Thoracic aorta (tissue), 2 donors: ENCODE measurements around the gene ZSCAN22. TPM values are rescaled to one million over a fixed set of nuclear protein-coding genes. Genes with fewer than 3 reads are reported as not detected.

Experiments used
- ATAC-seq: fragments of 150-250 bp; one replicate; pipeline ENCODE4 v1.8.0; 2017; ENCODE audit warnings: low read depth; ENCODE audit not compliant: insufficient number of reproducible peaks, low FRiP score
- DNase-seq: peaks from one replicate; pipeline ENCODE4 v3.0.0-alpha.2; 2020; ENCODE audit warnings: low spot score
- H3K27ac ChIP-seq, 2 donors: fragments of 200-600 bp; sonication (generic); 1 replicate in 1 of 2; 2 replicates in 1 of 2; pipeline ENCODE4 v1.5.1; 2016; ENCODE audit warnings: mild to moderate bottlenecking in 2 of 2, moderate library complexity in 2 of 2
- H3K27me3 ChIP-seq: fragments of 200-600 bp; sonication (generic); replicated peaks from 2 replicates; pipeline ENCODE4 v1.6.0; 2016; ENCODE audit warnings: mild to moderate bottlenecking; ENCODE audit not compliant: insufficient read depth
- H3K36me3 ChIP-seq: fragments of 200-600 bp; sonication (generic); one replicate; pipeline ENCODE4 v1.5.1; 2016
- H3K4me1 ChIP-seq, 2 donors: fragments of 200-600 bp; sonication (generic); 1 replicate in 1 of 2; 2 replicates in 1 of 2; pipeline versions ENCODE4 v1.5.1 to v1.6.0; 2016; ENCODE audit warnings: low read depth in 2 of 2, mild to moderate bottlenecking in 1 of 2; ENCODE audit not compliant: control insufficient read depth in 1 of 2
- H3K4me3 ChIP-seq: fragments of 200-600 bp; sonication (generic); 2 replicates; pipeline ENCODE4 v1.5.1; 2016; ENCODE audit warnings: mild to moderate bottlenecking
- H3K9me3 ChIP-seq: fragments of 200-600 bp; sonication (generic); 2 replicates; pipeline ENCODE4 v1.5.1; 2016
- total RNA-seq, 2 donors: library from RNA; depleted of rRNA; stranded (reverse); fragments of >200 nt; gene quantifications; one replicate each; pipeline versions ENCODE4 v1.1.0 to v1.2.3, GENCODE V29; 2016
- TF ChIP-seq, protein P1 (sequence below): fragments of 200-600 bp; sonication (generic); IDR thresholded peaks from one replicate; pipeline ENCODE4 v1.5.1; 2019; ENCODE audit warnings: antibody characterized with exemption

Gene ZSCAN22
- total RNA-seq, 2 donors from 2014 or later = 1.1 to 4.2 TPM

DNA sequence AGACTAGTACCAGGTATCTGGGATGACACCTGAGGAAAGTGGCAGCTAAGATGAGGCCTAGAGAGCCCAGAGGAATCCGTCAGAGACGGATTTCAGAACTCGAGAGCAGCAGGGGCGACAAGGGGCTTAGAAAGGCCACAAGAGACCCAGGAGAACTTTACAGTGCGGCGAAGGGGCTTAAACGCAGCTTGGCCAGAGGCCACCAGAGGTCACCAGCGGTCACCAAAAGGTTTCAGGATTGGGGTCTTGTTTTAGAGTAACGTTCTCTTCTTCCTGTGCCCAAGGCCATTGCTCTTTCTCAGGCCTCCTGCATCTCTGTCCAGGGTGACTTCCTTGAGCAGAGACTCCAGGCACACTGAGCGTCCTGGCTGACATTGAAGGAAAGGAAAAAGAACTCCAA, 2.2 kb downstream of the ZSCAN22 start:
- no peak overlapping the region for H3K27ac ChIP-seq
- H3K36me3 ChIP-seq = no peaks in the 10 kb centered on the region
- TF ChIP-seq, protein P1, sequence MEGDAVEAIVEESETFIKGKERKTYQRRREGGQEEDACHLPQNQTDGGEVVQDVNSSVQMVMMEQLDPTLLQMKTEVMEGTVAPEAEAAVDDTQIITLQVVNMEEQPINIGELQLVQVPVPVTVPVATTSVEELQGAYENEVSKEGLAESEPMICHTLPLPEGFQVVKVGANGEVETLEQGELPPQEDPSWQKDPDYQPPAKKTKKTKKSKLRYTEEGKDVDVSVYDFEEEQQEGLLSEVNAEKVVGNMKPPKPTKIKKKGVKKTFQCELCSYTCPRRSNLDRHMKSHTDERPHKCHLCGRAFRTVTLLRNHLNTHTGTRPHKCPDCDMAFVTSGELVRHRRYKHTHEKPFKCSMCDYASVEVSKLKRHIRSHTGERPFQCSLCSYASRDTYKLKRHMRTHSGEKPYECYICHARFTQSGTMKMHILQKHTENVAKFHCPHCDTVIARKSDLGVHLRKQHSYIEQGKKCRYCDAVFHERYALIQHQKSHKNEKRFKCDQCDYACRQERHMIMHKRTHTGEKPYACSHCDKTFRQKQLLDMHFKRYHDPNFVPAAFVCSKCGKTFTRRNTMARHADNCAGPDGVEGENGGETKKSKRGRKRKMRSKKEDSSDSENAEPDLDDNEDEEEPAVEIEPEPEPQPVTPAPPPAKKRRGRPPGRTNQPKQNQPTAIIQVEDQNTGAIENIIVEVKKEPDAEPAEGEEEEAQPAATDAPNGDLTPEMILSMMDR = no peak
- no peaks in the 10 kb centered on the region for H3K9me3 ChIP-seq
- no peak for ATAC-seq
- DNase-seq = no peak
- H3K27me3 ChIP-seq = no peaks in the 10 kb centered on the region
- H3K4me3 ChIP-seq = no peak overlapping the region
- H3K4me1 ChIP-seq = peaks cover 14 to 25% of the 10 kb centered on the region in 2 donors

DNA sequence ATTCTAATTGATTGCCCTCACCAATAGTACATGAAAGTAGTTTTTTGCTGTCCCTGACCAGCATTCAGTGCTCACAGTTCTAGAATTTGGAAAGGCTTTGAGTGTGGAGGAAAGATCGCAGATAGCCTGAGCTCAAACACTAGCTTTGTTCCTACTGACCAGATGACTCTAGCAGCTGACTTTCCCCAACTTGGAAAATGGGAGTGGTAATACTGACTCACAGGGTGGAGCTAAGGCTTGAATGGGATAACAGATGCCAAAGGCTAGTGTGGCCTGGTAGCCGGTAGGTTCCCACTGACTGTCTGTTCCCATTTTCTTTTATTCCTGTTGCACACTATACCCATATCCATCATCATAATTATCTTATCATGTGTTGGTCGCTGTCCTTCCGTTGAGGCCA, 3.7 kb downstream of the ZSCAN22 start:
- no peak for DNase-seq

DNA sequence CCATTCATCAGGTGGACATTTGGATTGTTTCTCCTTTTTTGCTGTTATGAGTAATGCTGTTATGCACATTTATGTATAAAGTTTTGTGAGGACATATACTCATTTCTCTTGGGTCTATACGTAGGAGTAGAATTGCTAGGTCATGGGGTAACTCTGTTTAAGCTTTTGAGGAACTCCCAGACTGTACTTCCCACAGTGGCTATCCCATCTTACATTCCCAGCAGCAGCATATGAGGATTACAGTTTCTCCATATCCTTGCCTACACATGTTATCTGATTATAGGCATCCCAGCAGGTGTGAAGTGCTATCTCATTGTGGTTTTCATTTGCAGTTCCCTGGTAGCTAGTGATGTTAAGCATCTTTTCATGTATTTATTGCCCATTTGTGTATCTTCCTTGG, 5.9 kb downstream of the ZSCAN22 start:
- no peak overlapping the region for H3K27ac ChIP-seq
- TF ChIP-seq, protein P1 = no peak
- peaks cover 15% of the 10 kb centered on the region for H3K36me3 ChIP-seq
- no peak for DNase-seq
- ATAC-seq = no peak
- no peaks in the 10 kb centered on the region for H3K27me3 ChIP-seq
- no peaks in the 10 kb centered on the region for H3K9me3 ChIP-seq
- H3K4me3 ChIP-seq = no peak overlapping the region
- peaks cover 3 to 10% of the 10 kb centered on the region in 2 donors for H3K4me1 ChIP-seq

More for the DNA sequence above, 3.7 kb downstream of the ZSCAN22 start:
- Histone ChIP-seq H3K4me3 (no peak overlapping the region), H3K9me3 (no peaks in the 10 kb centered on the region), H3K4me1 (peaks cover 12 to 23% of the 10 kb centered on the region in 2 donors), H3K36me3 (peaks cover 10% of the 10 kb centered on the region), H3K27me3 (no peaks in the 10 kb centered on the region), H3K27ac (no peak overlapping the region)
- ATAC-seq = no peak
- TF ChIP-seq, protein P1 = no peak

DNA sequence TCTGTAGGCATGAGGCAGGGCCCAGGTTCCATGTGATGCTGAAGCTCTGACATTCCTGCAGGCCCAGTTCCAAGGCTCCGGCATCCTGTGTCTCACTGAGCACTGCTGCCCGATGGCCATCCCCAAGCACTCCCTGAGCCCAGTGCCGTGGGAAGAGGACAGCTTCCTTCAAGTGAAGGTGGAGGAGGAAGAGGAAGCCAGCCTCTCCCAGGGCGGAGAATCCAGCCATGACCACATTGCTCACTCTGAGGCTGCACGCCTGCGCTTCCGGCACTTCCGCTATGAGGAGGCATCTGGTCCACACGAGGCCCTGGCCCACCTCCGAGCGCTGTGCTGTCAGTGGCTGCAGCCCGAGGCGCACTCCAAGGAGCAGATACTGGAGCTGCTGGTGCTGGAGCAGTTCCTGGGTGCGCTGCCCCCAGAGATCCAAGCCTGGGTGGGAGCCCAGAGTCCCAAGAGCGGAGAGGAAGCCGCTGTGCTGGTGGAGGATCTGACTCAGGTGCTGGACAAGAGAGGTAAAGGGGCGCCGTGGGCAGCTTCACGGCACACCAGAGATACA, 8.0 kb downstream of the ZSCAN22 start:
- DNase-seq (no peak), ATAC-seq (no peak)
- no peak overlapping the region for H3K27ac ChIP-seq
- no peak overlapping the region for H3K4me3 ChIP-seq
- H3K4me1 ChIP-seq = no peaks in the 10 kb centered on the region
- peaks cover 32% of the 10 kb centered on the region for H3K36me3 ChIP-seq
- no peaks in the 10 kb centered on the region for H3K9me3 ChIP-seq
- no peaks in the 10 kb centered on the region for H3K27me3 ChIP-seq
- TF ChIP-seq, protein P1 = no peak

DNA sequence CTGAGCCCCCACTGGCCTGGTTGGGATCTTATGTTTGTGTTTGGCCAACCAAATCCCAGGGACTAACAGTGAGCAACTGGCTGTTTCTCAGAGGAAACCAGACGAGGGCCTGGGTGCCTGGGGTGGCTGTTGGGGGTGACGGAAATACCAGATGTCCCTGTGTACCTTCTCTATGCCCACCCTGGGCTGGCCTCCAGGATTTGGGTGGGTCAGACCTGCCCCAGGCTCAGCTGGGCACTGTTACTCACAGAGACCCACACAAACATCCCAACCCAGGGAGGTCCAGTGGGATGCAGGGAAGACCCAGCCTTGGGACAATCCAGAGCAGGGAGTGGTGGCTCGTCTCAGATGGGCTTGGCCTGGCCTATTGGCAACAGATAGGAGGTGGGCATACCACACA, 8.8 kb downstream of the ZSCAN22 start:
- no peak for DNase-seq
- H3K27me3 ChIP-seq = no peaks in the 10 kb centered on the region
- TF ChIP-seq, protein P1 = no peak
- no peaks in the 10 kb centered on the region for H3K4me1 ChIP-seq
- H3K36me3 ChIP-seq = peaks cover 36% of the 10 kb centered on the region
- no peak for ATAC-seq
- H3K9me3 ChIP-seq = no peaks in the 10 kb centered on the region
- no peak overlapping the region for H3K27ac ChIP-seq
- no peak overlapping the region for H3K4me3 ChIP-seq
